K562 (cell line): ENCODE measurements around the gene AIPL1. TPM values are rescaled to one million over a fixed set of nuclear protein-coding genes. Genes with fewer than 3 reads are reported as not detected.
A peak's percentile ranks its signal among the peaks of the same experiment; 100 is the strongest.

Source experiments
- BRD9 ChIP-seq: fragments of 450-650 bp; IDR thresholded peaks from 2 replicates; pipeline ENCODE4 v1.6.1; 2018; ENCODE audit warnings: low read depth; ENCODE audit not compliant: partially characterized antibody
- CBX1 ChIP-seq: sonication (generic); IDR thresholded peaks from 2 replicates; pipeline ENCODE4 v1.6.1; 2016; ENCODE audit warnings: antibody characterized with exemption, low read depth, mild to moderate bottlenecking
- CEBPB ChIP-seq: fragments of 450-650 bp; IDR thresholded peaks from 2 replicates; pipeline ENCODE4 v1.6.1; 2016; ENCODE audit warnings: missing genetic modification characterization, missing compliant biosample characterization
- CHAMP1 ChIP-seq: fragments of 450-650 bp; IDR thresholded peaks from 2 replicates; pipeline ENCODE4 v1.6.1; 2016; ENCODE audit warnings: mild to moderate bottlenecking
- ETS2 ChIP-seq: IDR thresholded peaks from 2 replicates; pipeline ENCODE4 v1.6.1; 2016; ENCODE audit warnings: borderline replicate concordance, missing genetic modification characterization, mild to moderate bottlenecking, moderate library complexity, missing compliant biosample characterization; ENCODE audit not compliant: poor library complexity, severe bottlenecking
- EWSR1 ChIP-seq: fragments of 450-650 bp; IDR thresholded peaks from 2 replicates; pipeline ENCODE4 v1.6.1; 2018; ENCODE audit warnings: borderline replicate concordance, mild to moderate bottlenecking, low read depth, moderate library complexity; ENCODE audit not compliant: partially characterized antibody
- FOXA3 ChIP-seq, 2 experiments: fragments of 450-650 bp in 1 of 2; sonication (generic) in 1 of 2; formaldehyde crosslinking; IDR thresholded peaks in 1 of 2; conservative IDR thresholded peaks in 1 of 2; 2 replicates each; pipeline versions ENCODE4 v1.4.0 to v1.8.0; 2020 to 2022; ENCODE audit warnings: mild to moderate bottlenecking in 2 of 2, missing genetic modification reagents in 1 of 2
- KAT2B ChIP-seq: IDR thresholded peaks from one replicate; pipeline ENCODE4 v1.6.1; 2012; ENCODE audit warnings: low read depth, mild to moderate bottlenecking, control low read depth, inconsistent platforms, low read length, moderate library complexity
- MBD2 ChIP-seq: sonication (generic); IDR thresholded peaks from 2 replicates; pipeline ENCODE4 v1.6.1; 2016; ENCODE audit warnings: low read depth, borderline replicate concordance
- NELFE ChIP-seq: IDR thresholded peaks from 2 replicates; pipeline ENCODE4 v1.6.1; 2011; ENCODE audit warnings: mild to moderate bottlenecking; ENCODE audit not compliant: insufficient read depth, insufficient read length
- PHF8 ChIP-seq: fragments of 200-600 bp; sonication (generic); IDR thresholded peaks from 2 replicates; pipeline ENCODE4 v1.6.1; 2012; ENCODE audit warnings: mixed run types, mild to moderate bottlenecking, inconsistent platforms, low read length, moderate library complexity, borderline replicate concordance
- PPARD ChIP-seq: fragments of 250-450 bp; sonication (Bioruptor Pico); IDR thresholded peaks from 2 replicates; pipeline ENCODE4 v1.8.0; 2022; ENCODE audit warnings: inconsistent platforms, mild to moderate bottlenecking, moderate library complexity
- PTBP1 ChIP-seq: fragments of 200-400 bp; formaldehyde crosslinking; IDR thresholded peaks from 2 replicates; pipeline ENCODE4 v1.6.1; 2017; ENCODE audit warnings: low read depth, low read length
- TRIM28 ChIP-seq: fragments of 450-650 bp; IDR thresholded peaks from 2 replicates; pipeline ENCODE4 v1.6.1; 2017
- U2AF1 ChIP-seq: fragments of 200-400 bp; formaldehyde crosslinking; optimal IDR thresholded peaks from 2 replicates; pipeline ENCODE3; 2017; ENCODE audit warnings: mild to moderate bottlenecking, low read depth, low read length, moderate library complexity
- ZBTB1 ChIP-seq: sonication (generic); formaldehyde crosslinking; IDR thresholded peaks from 2 replicates; pipeline ENCODE4 v1.8.1; 2023; ENCODE audit warnings: missing genetic modification reagents, low read depth, mild to moderate bottlenecking, borderline replicate concordance
- ZKSCAN3 ChIP-seq: fragments of 250-450 bp; sonication (Bioruptor Pico); IDR thresholded peaks from 2 replicates; pipeline ENCODE4 v1.4.0; 2020
- ZNF263 ChIP-seq: sonication (generic); formaldehyde crosslinking; IDR thresholded peaks from 2 replicates; pipeline ENCODE4 v1.8.0; 2022; ENCODE audit warnings: mild to moderate bottlenecking, missing genetic modification reagents, borderline replicate concordance
- ZNF431 ChIP-seq: sonication (generic); formaldehyde crosslinking; IDR thresholded peaks from 2 replicates; pipeline ENCODE4 v1.8.0; 2022; ENCODE audit warnings: mild to moderate bottlenecking, missing genetic modification reagents
- ZNF584 ChIP-seq: fragments of 200-800 bp; sonication (Bioruptor generic); IDR thresholded peaks from 2 replicates; pipeline ENCODE4 v1.6.1; 2016; ENCODE audit warnings: low read depth, mild to moderate bottlenecking, missing genetic modification characterization, missing compliant biosample characterization
- ZNF589 ChIP-seq: fragments of 200-800 bp; sonication (Bioruptor generic); IDR thresholded peaks from 2 replicates; pipeline ENCODE4 v1.6.1; 2016; ENCODE audit warnings: low read depth, missing genetic modification characterization, missing compliant biosample characterization
- polyA plus RNA-seq, 8 experiments: library from polyadenylated mRNA; depleted of rRNA in 4 of 8; stranded (reverse) in 5 of 8; unstranded in 3 of 8; fragments of >200 nt; fragmentation: Nextera tagmentation in 2 of 8; fragmentation: Illumina TruSeq in 1 of 8; extraction: Ambion mirVana in 2 of 8; extraction: Trizol in 1 of 8; gene quantifications; 2 replicates each; pipeline versions ENCODE4 v1.2.1 to v1.2.3, GENCODE V29; 2011 to 2014; ENCODE audit warnings: inconsistent platforms in 1 of 8, missing spikeins in 1 of 8
- total RNA-seq, 7 experiments: library from RNA; depleted of rRNA in 6 of 7; stranded (reverse); fragments of >200 nt in 6 of 7; fragmentation: Illumina TruSeq in 2 of 7; extraction: Trizol in 2 of 7; gene quantifications; 2 replicates each; pipeline versions ENCODE4 v1.2.1 to v1.2.3, GENCODE V29; 2011 to 2021; ENCODE audit warnings: low replicate concordance in 1 of 7
- TF ChIP-seq, protein P1 (sequence below): sonication (generic); formaldehyde crosslinking; IDR thresholded peaks from 2 replicates; pipeline ENCODE4 v1.8.1; 2023; ENCODE audit warnings: mild to moderate bottlenecking, missing genetic modification reagents
- TF ChIP-seq, protein P2 (sequence below): IDR thresholded peaks from 2 replicates; pipeline ENCODE4 v1.6.1; 2016; ENCODE audit warnings: missing genetic modification characterization, missing compliant biosample characterization

The AIPL1 gene
- total and polyA plus RNA-seq, 9 of the 15 experiments (the other 6 are each of a cell fraction or from before 2014, with no cell fraction given): not detected

DNA sequence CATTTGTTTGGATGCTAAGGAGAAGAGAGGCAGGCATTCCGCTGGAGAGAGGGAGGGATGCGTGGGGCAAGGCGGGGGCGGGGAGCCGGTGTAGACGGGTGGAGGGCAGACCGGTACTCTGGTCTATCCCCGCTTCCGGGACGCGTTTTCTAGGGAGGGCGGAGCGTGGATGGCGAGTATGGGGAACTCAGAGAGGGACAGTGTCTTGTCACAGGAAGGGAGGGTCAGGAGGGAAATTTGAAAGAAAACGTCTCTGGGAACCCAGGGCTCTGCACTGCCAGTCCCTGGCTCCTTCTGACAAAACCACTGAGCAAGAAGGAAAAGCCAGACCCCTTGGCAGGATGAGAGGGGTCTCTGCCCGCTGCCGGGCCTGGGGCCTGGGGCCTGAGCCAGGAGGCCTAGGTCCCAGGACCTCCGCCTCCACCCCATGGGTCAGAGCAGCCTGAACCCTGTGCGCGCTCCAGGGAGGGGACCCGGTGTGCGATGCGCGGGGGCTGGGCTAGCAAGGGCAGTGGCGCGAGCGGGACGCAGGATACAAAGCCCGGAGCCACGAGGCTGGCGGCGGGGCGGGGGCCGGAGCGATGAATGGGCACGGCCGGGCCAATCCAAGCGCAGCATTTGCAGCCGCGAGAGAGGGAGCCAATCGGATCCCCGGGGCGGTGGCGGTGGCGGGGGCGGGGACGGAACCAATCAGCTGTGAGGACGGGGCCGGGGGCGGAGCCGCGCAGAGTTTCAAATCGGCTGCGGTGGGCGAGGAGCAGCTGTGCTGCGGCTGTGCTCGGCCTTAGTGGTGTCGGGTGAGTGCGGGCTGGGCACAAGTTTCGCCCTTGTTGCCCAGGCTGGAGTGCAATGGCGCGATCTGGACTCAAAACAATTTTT, 9.0 kb upstream of the AIPL1 start, which contains the start of gene PIMREG (continued):
- TF ChIP-seq CHAMP1 (no peak), ZKSCAN3 (CRISPR knock-in tag) (no peak), CBX1 (peak; percentile 72; the same call in 1 of the 2 replicates), ZNF263 (no peak), ZBTB1 (no peak), U2AF1 (no peak), CEBPB (tag) (no peak), ZNF431 (CRISPR knock-in tag) (0 out of 2 replicates have a peak, but pooled peaks have one; percentile 49), ZNF584 (CRISPR knock-in tag) (no peak), PHF8 (peak; percentile 68; the same call in 1 of the 2 replicates), NELFE (no peak), PTBP1 (no peak), ETS2 (tag) (no peak), PPARD (CRISPR knock-in tag) (no peak), ZNF589 (CRISPR knock-in tag) (no peak), TRIM28 (no peak), EWSR1 (no peak), MBD2 (no peak), FOXA3 (CRISPR knock-in tag; conservative IDR thresholded peaks at IDR 0.05 in 1 of 2, IDR thresholded peaks at IDR 0.05 in 1 of 2) (no peak), BRD9 (no peak), KAT2B (no peak)
- TF ChIP-seq, protein P1, sequence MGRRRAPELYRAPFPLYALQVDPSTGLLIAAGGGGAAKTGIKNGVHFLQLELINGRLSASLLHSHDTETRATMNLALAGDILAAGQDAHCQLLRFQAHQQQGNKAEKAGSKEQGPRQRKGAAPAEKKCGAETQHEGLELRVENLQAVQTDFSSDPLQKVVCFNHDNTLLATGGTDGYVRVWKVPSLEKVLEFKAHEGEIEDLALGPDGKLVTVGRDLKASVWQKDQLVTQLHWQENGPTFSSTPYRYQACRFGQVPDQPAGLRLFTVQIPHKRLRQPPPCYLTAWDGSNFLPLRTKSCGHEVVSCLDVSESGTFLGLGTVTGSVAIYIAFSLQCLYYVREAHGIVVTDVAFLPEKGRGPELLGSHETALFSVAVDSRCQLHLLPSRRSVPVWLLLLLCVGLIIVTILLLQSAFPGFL (CRISPR knock-in tag): no peak
- TF ChIP-seq, protein P2, sequence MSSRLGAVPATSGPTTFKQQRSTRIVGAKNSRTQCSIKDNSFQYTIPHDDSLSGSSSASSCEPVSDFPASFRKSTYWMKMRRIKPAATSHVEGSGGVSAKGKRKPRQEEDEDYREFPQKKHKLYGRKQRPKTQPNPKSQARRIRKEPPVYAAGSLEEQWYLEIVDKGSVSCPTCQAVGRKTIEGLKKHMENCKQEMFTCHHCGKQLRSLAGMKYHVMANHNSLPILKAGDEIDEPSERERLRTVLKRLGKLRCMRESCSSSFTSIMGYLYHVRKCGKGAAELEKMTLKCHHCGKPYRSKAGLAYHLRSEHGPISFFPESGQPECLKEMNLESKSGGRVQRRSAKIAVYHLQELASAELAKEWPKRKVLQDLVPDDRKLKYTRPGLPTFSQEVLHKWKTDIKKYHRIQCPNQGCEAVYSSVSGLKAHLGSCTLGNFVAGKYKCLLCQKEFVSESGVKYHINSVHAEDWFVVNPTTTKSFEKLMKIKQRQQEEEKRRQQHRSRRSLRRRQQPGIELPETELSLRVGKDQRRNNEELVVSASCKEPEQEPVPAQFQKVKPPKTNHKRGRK (tag): no peak
